ENCODE results near the gene AMN1.
"Not testable (repeated sequence)": the region's sequence is repeated elsewhere in the genome, so short reads cannot be mapped to it uniquely, and the experiment has no call there.

The AMN1 gene

GRCh38 chr12:31742891-31743290 is 14.1 kb upstream of the AMN1 start:
- no peaks in the 10 kb centered on the region for H3K9me3 ChIP-seq
- peaks cover 0 to 16% (median 8%) of the 10 kb centered on the region in 4 donors for H3K4me1 ChIP-seq
- no peak for TF ChIP-seq CTCF (IDR thresholded peaks at IDR 0.05)
- H3K27ac ChIP-seq, result no peak overlapping the region
- no peak overlapping the region for H3K4me3 ChIP-seq
- no peaks in the 10 kb centered on the region for H3K36me3 ChIP-seq
- DNase-seq, result no peak
- intact Hi-C loops (cut with DNase I; ENCODE audit: low total_unique reads), result no loop called here
- no peaks in the 10 kb centered on the region for H3K27me3 ChIP-seq

GRCh38 chr12:31740628-31741027 is 11.8 kb upstream of the AMN1 start:
- DNase-seq, result no peak
- intact Hi-C loops (cut with DNase I; ENCODE audit: low total_unique reads), result no loop called here
- no peak overlapping the region for H3K27ac ChIP-seq
- TF ChIP-seq CTCF (IDR thresholded peaks at IDR 0.05), result no peak
- H3K36me3 ChIP-seq, result no peaks in the 10 kb centered on the region
- H3K4me1 ChIP-seq, result no peaks in the 10 kb centered on the region
- no peak overlapping the region for H3K4me3 ChIP-seq
- no peaks in the 10 kb centered on the region for H3K9me3 ChIP-seq
- no peaks in the 10 kb centered on the region for H3K27me3 ChIP-seq

GRCh38 chr12:31737763-31738162 is 8.9 kb upstream of the AMN1 start:
- no peaks in the 10 kb centered on the region for H3K9me3 ChIP-seq
- no peak for DNase-seq
- no peak for TF ChIP-seq CTCF (IDR thresholded peaks at IDR 0.05)
- H3K36me3 ChIP-seq, result no peaks in the 10 kb centered on the region
- no peak overlapping the region for H3K27ac ChIP-seq
- intact Hi-C loops (cut with DNase I; ENCODE audit: low total_unique reads), result no loop called here
- no peaks in the 10 kb centered on the region for H3K27me3 ChIP-seq
- H3K4me3 ChIP-seq, result no peak overlapping the region
- H3K4me1 ChIP-seq, result peaks cover 7 to 15% (median 11%) of the 10 kb centered on the region in 4 donors

- Histone ChIP-seq H3K27ac (no peak overlapping the region), H3K9me3 (no peaks in the 10 kb centered on the region), H3K27me3 (no peaks in the 10 kb centered on the region), H3K4me1 (peaks cover 9 to 20% (median 13%) of the 10 kb centered on the region in 4 donors), H3K36me3 (no peaks in the 10 kb centered on the region), H3K4me3 (no peak overlapping the region)
- no peak for DNase-seq
- intact Hi-C loops (cut with DNase I; ENCODE audit: low total_unique reads), result no loop called here
- TF ChIP-seq CTCF (IDR thresholded peaks at IDR 0.05), result no peak
Observed at GRCh38 chr12:31737345-31737744, 8.5 kb upstream of the AMN1 start.

GRCh38 chr12:31736472-31736871 is 7.7 kb upstream of the AMN1 start:
- H3K4me1 ChIP-seq, result peaks cover 9 to 27% (median 17%) of the 10 kb centered on the region in 4 donors
- intact Hi-C loops (cut with DNase I; ENCODE audit: low total_unique reads), result no loop called here
- DNase-seq, result no peak

GRCh38 chr12:31733549-31734432 is 5.0 kb upstream of the AMN1 start:
- intact Hi-C loops (cut with DNase I; ENCODE audit: low total_unique reads); H3K27me3 ChIP-seq; H3K36me3 ChIP-seq; DNase-seq; H3K4me3 ChIP-seq: not testable (repeated sequence)
- peaks cover 9 to 48% (median 28%) of the 10 kb centered on the region in 4 donors for H3K4me1 ChIP-seq
- H3K9me3 ChIP-seq, result peaks cover 0 to 13% (median 0%) of the 10 kb centered on the region in 3 donors
- H3K27ac ChIP-seq, result peak overlapping the region; percentile 88 to 92

More at GRCh38 chr12:31736472-31736871, 7.7 kb upstream of the AMN1 start:
- Histone ChIP-seq H3K9me3 (no peaks in the 10 kb centered on the region), H3K27ac (no peak overlapping the region), H3K36me3 (no peaks in the 10 kb centered on the region), H3K27me3 (no peaks in the 10 kb centered on the region), H3K4me3 (no peak overlapping the region)
- TF ChIP-seq CTCF (IDR thresholded peaks at IDR 0.05), result no peak

Measured in tibial artery (tissue), 4 donors.